Activated naive CD8-positive, alpha-beta T cell treated with anti-CD3 and anti-CD28 coated beads for 36 hours (primary cell): ENCODE measurements around the gene PLEKHM2. TPM values are rescaled to one million over a fixed set of nuclear protein-coding genes. Genes with fewer than 3 reads are reported as not detected.

ENCODE experiments used
- DNase-seq: peaks from one replicate; pipeline ENCODE4 v3.0.0; 2021
- H3K27ac Mint-ChIP-seq: one replicate; pipeline ENCODE4 v1.8.0; 2022; ENCODE audit warnings: mild to moderate bottlenecking, moderate library complexity, mixed read lengths
- H3K27me3 Mint-ChIP-seq: one replicate; pipeline ENCODE4 v1.8.0; 2022; ENCODE audit warnings: mild to moderate bottlenecking, mixed read lengths
- H3K36me3 Mint-ChIP-seq: one replicate; pipeline ENCODE4 v1.8.0; 2021; ENCODE audit warnings: mild to moderate bottlenecking, mixed read lengths
- H3K4me1 Mint-ChIP-seq: one replicate; pipeline ENCODE4 v1.8.0; 2021; ENCODE audit warnings: mixed read lengths
- H3K4me3 Mint-ChIP-seq: one replicate; pipeline ENCODE4 v1.8.0; 2022; ENCODE audit warnings: mild to moderate bottlenecking, moderate library complexity, mixed read lengths
- H3K9me3 Mint-ChIP-seq: one replicate; pipeline ENCODE4 v1.8.0; 2022; ENCODE audit warnings: mixed read lengths
- total RNA-seq, 2 experiments: library from RNA; stranded (reverse); gene quantifications; one replicate each; pipeline ENCODE4 v1.2.3, GENCODE V29; 2021

The PLEKHM2 gene
- total RNA-seq, 2 experiments from 2014 or later, result 45.4 to 50.6 TPM

- no peak for DNase-seq
- Mint-ChIP-seq H3K9me3 (no peaks in the 10 kb centered on the region), H3K36me3 (peaks cover 2% of the 10 kb centered on the region), H3K27ac (no peak overlapping the region), H3K27me3 (no peaks in the 10 kb centered on the region), H3K4me1 (no peaks in the 10 kb centered on the region), H3K4me3 (no peak overlapping the region)
Observed at GRCh38 chr1:15723631-15724246, 39.6 kb downstream of the PLEKHM2 start.

GRCh38 chr1:15724949-15725880, 41.1 kb downstream of the PLEKHM2 start:
- no peak for DNase-seq
- Mint-ChIP-seq H3K27me3 (no peaks in the 10 kb centered on the region), H3K27ac (no peak overlapping the region), H3K4me1 (no peaks in the 10 kb centered on the region), H3K4me3 (no peak overlapping the region), H3K36me3 (peaks cover 5% of the 10 kb centered on the region), H3K9me3 (no peaks in the 10 kb centered on the region)

GRCh38 chr1:15726508-15726907, 42.4 kb downstream of the PLEKHM2 start:
- Mint-ChIP-seq H3K27me3 (no peaks in the 10 kb centered on the region), H3K4me1 (no peaks in the 10 kb centered on the region), H3K9me3 (no peaks in the 10 kb centered on the region), H3K4me3 (no peak overlapping the region), H3K36me3 (peaks cover 5% of the 10 kb centered on the region), H3K27ac (no peak overlapping the region)
- DNase-seq, result no peak

- Mint-ChIP-seq H3K4me3 (no peak overlapping the region), H3K9me3 (no peaks in the 10 kb centered on the region), H3K27me3 (no peaks in the 10 kb centered on the region)
Observed at GRCh38 chr1:15727021-15727420, 42.9 kb downstream of the PLEKHM2 start.

DNA sequence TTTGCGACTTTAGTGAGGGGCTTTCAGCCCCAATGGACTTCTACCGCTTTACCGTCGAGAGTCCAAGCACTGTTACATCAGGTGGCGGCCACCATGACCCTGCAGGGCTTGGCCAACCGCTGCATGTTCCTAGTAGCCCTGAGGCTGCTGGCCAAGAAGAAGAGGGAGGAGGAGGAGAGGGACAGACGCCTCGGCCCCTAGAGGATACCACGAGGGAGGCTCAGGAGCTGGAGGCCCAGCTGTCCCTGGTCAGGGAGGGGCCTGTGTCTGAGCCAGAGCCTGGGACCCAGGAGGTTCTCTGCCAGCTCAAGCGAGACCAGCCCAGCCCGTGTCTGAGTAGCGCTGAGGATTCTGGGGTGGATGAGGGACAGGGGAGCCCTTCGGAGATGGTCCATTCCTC, 43.3 kb downstream of the PLEKHM2 start:
- Mint-ChIP-seq H3K4me3 (no peak overlapping the region), H3K27ac (no peak overlapping the region), H3K36me3 (peaks cover 5% of the 10 kb centered on the region)

More at GRCh38 chr1:15727021-15727420, 42.9 kb downstream of the PLEKHM2 start:
- no peak for DNase-seq
- Mint-ChIP-seq H3K27ac (no peak overlapping the region), H3K36me3 (peaks cover 5% of the 10 kb centered on the region), H3K4me1 (no peaks in the 10 kb centered on the region)

GRCh38 chr1:15727866-15728534, 43.9 kb downstream of the PLEKHM2 start:
- H3K27ac Mint-ChIP-seq, result no peak overlapping the region
- no peaks in the 10 kb centered on the region for H3K27me3 Mint-ChIP-seq
- no peak overlapping the region for H3K4me3 Mint-ChIP-seq
- H3K4me1 Mint-ChIP-seq, result no peaks in the 10 kb centered on the region
- no peaks in the 10 kb centered on the region for H3K9me3 Mint-ChIP-seq
- peaks cover 2% of the 10 kb centered on the region for H3K36me3 Mint-ChIP-seq
- DNase-seq, result no peak

More for the DNA sequence above, 43.3 kb downstream of the PLEKHM2 start:
- no peaks in the 10 kb centered on the region for H3K9me3 Mint-ChIP-seq
- no peaks in the 10 kb centered on the region for H3K27me3 Mint-ChIP-seq
- DNase-seq, result no peak
- H3K4me1 Mint-ChIP-seq, result no peaks in the 10 kb centered on the region

DNA sequence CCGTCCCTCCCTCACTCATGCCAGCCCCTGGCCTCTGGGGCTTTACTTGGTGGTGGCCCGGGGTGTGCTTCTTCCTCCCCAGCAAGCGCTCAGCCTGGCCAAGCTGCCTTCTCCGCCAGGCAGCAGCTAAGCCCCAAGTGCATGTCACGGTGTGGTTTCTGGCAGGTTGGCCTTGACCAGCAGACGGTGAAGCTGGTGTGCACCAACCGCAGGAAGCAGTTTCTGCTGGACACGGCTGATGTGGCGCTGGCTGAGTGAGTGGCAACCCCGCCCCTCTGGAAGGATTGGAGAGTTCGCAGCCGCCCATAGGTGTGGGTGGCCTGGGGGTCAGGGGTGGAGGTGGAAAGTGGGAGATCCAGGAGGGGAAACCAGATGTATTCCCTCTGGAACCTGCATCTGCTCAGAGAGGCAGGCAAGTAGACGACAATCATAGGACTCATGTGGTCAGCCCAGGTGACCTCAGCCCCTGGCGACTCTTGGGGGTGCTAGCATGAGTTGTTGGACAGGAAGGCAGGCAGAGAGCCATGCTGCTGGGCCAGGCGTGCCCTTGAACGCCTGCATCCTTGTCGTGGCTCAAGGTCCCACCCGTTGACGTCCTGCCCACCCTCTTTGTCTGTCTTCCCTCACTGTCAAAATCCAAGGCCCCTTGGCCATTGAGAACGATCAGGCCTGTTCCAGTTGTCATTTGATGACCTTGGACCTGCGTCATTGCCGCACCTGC, 45.0 kb downstream of the PLEKHM2 start:
- no peaks in the 10 kb centered on the region for H3K9me3 Mint-ChIP-seq
- H3K4me3 Mint-ChIP-seq, result no peak overlapping the region
- no peaks in the 10 kb centered on the region for H3K27me3 Mint-ChIP-seq
- no peaks in the 10 kb centered on the region for H3K4me1 Mint-ChIP-seq
- no peak for DNase-seq
- peaks cover 2% of the 10 kb centered on the region for H3K36me3 Mint-ChIP-seq
- peak overlapping the region; percentile 48 for H3K27ac Mint-ChIP-seq

DNA sequence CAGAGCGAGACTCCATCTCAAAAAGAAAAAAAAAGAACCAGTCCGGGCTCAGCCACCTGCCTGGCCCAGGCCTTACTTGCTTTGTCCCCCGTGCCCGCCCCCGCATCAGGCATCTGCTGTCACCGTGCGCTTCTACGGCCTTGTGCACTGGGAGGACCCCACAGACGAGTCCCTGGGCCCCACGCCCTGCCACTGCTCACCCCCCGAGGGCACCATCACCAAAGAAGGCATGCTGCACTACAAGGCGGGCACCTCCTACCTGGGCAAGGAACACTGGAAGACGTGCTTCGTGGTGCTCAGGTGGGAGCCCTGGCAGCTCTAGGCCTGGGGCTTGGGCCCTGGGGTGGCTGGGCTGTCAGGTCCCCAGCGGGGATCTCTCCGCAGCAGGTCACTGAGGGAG, 46.3 kb downstream of the PLEKHM2 start:
- Mint-ChIP-seq H3K27ac (no peak overlapping the region), H3K36me3 (peaks cover 2% of the 10 kb centered on the region), H3K27me3 (no peaks in the 10 kb centered on the region), H3K4me1 (no peaks in the 10 kb centered on the region), H3K4me3 (no peak overlapping the region), H3K9me3 (no peaks in the 10 kb centered on the region)
- no peak for DNase-seq

DNA sequence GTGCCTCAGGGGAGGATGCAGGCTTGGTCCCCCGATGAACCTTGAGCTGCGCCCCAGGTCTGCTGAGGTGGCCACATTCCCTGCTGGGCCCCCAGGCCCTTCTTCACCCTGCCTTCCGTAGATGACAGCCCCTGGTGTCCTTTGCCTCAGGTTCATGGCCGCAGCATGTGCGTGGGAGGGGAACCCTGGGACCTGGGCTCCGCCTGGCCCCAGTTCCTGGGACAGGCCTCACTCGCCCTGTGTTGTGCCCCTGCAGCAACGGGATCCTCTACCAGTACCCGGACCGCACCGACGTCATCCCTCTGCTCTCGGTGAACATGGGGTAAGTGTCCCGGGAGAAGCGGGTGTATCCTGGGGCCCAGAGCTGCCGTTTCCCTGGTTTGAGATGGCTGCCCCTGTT, 46.8 kb downstream of the PLEKHM2 start:
- H3K4me3 Mint-ChIP-seq, result no peak overlapping the region
- no peak for DNase-seq
- no peaks in the 10 kb centered on the region for H3K27me3 Mint-ChIP-seq
- H3K36me3 Mint-ChIP-seq, result peaks cover 2% of the 10 kb centered on the region
- no peaks in the 10 kb centered on the region for H3K9me3 Mint-ChIP-seq
- H3K27ac Mint-ChIP-seq, result no peak overlapping the region
- no peaks in the 10 kb centered on the region for H3K4me1 Mint-ChIP-seq

GRCh38 chr1:15731735-15732685, 47.9 kb downstream of the PLEKHM2 start:
- no peak for DNase-seq
- Mint-ChIP-seq H3K27ac (no peak overlapping the region), H3K9me3 (no peaks in the 10 kb centered on the region), H3K27me3 (no peaks in the 10 kb centered on the region), H3K4me1 (no peaks in the 10 kb centered on the region), H3K4me3 (no peak overlapping the region), H3K36me3 (peaks cover 2% of the 10 kb centered on the region)

- DNase-seq, result no peak
- no peak overlapping the region for H3K4me3 Mint-ChIP-seq
- H3K27ac Mint-ChIP-seq, result no peak overlapping the region
- H3K9me3 Mint-ChIP-seq, result no peaks in the 10 kb centered on the region
- no peaks in the 10 kb centered on the region for H3K4me1 Mint-ChIP-seq
- peaks cover 2% of the 10 kb centered on the region for H3K36me3 Mint-ChIP-seq
- no peaks in the 10 kb centered on the region for H3K27me3 Mint-ChIP-seq
Observed at GRCh38 chr1:15732686-15733081, 48.6 kb downstream of the PLEKHM2 start.

DNA sequence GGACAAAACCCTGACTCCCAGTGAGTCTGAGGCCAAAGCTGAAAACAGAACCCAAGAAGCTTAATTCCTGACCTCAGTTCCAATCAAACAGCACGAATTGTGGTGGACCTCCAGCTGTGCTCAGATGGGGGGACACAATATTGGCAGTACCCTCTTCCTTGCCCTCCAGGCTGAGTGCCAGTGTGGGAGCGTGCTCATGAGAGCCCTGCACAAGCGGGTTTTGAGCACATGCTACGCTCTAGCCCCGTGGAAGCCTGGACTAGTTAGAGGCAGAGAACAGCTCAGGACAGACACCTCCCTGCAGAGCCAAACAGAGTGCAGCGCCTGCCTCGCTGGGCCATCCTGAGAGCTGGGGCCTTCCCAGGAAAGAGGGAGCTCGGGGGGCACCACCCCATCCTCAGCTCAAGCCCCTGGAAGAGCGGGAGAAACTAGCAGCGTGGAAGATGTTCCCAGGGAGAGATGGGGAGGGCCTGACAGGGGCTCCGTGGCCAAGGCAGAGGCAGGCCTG, 49.2 kb downstream of the PLEKHM2 start:
- no peaks in the 10 kb centered on the region for H3K27me3 Mint-ChIP-seq
- no peaks in the 10 kb centered on the region for H3K4me1 Mint-ChIP-seq
- no peak overlapping the region for H3K4me3 Mint-ChIP-seq
- H3K27ac Mint-ChIP-seq, result no peak overlapping the region
- peaks cover 2% of the 10 kb centered on the region for H3K36me3 Mint-ChIP-seq
- no peak for DNase-seq
- no peaks in the 10 kb centered on the region for H3K9me3 Mint-ChIP-seq

DNA sequence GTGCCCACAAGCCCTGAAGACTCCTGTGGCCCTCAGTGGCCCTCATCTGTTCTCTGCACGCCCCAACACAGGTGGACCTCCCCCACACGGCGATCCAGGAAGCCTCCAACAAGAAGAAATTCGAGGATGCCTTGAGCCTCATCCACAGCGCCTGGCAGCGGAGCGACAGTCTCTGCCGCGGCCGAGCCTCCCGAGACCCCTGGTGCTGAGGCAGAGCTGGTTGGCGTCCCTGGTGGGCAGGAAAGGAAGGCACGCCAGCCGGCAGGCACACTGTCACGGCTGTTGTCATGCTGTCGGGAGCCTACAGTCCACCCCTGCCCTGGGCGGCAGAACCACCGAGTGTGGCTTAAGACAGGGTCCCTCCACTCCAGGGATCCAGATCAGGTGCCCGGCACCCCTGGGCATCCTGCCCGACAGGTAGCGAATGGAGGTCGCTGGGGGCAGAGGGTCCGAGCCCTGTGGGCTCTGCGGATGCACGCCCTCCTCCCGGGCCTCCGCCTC, 49.7 kb downstream of the PLEKHM2 start:
- no peak for DNase-seq
- no peaks in the 10 kb centered on the region for H3K27me3 Mint-ChIP-seq
- H3K4me1 Mint-ChIP-seq, result no peaks in the 10 kb centered on the region
- H3K9me3 Mint-ChIP-seq, result no peaks in the 10 kb centered on the region
- H3K27ac Mint-ChIP-seq, result no peak overlapping the region
- peaks cover 2% of the 10 kb centered on the region for H3K36me3 Mint-ChIP-seq
- no peak overlapping the region for H3K4me3 Mint-ChIP-seq

DNA sequence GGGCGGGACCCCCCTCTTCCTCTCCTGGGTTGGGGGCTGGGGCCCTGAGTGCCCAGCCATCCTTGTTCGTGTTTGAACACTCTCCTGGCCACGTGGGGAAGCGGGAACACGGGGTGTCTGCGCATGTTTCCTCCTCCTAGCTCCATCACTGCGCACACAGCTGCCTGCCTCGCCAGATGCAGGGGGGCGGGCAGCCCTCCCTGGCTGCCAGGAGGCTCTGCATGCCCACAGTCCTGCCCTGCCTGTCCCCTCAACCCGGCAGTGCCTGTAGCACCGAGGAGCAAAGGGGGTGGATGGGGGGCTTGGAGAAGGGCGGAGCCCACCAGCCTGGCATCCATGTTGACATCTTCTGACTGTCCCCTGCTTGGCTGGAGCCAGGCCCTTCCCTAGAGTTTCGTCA, 50.2 kb downstream of the PLEKHM2 start:
- H3K9me3 Mint-ChIP-seq, result no peaks in the 10 kb centered on the region
- DNase-seq, result no peak
- H3K36me3 Mint-ChIP-seq, result peaks cover 2% of the 10 kb centered on the region
- H3K27me3 Mint-ChIP-seq, result no peaks in the 10 kb centered on the region
- no peak overlapping the region for H3K4me3 Mint-ChIP-seq
- no peak overlapping the region for H3K27ac Mint-ChIP-seq
- no peaks in the 10 kb centered on the region for H3K4me1 Mint-ChIP-seq
